Natural killer cell (primary cell): Measurements from ENCODE around the gene TMEM108. TPM values are rescaled to one million over a fixed set of nuclear protein-coding genes. Genes with fewer than 3 reads are reported as not detected.

Experiments used
- ATAC-seq, 3 donors: fragments of 150-1000 bp in 2 of 3; fragments of 200-7000 bp in 1 of 3; cut with Tn5 transposase; 1 replicate in 1 of 3; 2 replicates in 2 of 3; pipeline ENCODE4 v1.10.0; 2021; ENCODE audit warnings: mild to moderate bottlenecking in 2 of 3, moderate library complexity in 2 of 3
- DNase-seq, 2 donors: peaks; one replicate each; pipeline versions ENCODE4 v3.0.0 to v3.0.0-alpha.2; 2013 to 2021; ENCODE audit warnings: mixed read lengths in 1 of 2
- H3K27ac ChIP-seq: one replicate; pipeline ENCODE4 v1.5.1; 2013; ENCODE audit warnings: mild to moderate bottlenecking, low read length
- H3K27me3 ChIP-seq: one replicate; pipeline ENCODE4 v1.6.1; 2013; ENCODE audit warnings: low read length; ENCODE audit not compliant: control insufficient read depth, insufficient read depth
- H3K36me3 ChIP-seq: one replicate; pipeline ENCODE4 v1.6.1; 2013; ENCODE audit warnings: low read length; ENCODE audit not compliant: control insufficient read depth, insufficient read depth
- H3K4me1 ChIP-seq: one replicate; pipeline ENCODE4 v1.6.1; 2013; ENCODE audit warnings: low read length; ENCODE audit not compliant: control insufficient read depth, insufficient read depth
- H3K4me3 ChIP-seq: one replicate; pipeline ENCODE4 v1.5.1; 2013; ENCODE audit warnings: low read length
- H3K9me3 ChIP-seq: one replicate; pipeline ENCODE4 v1.6.1; 2013; ENCODE audit warnings: low read length; ENCODE audit not compliant: control insufficient read depth, insufficient read depth
- H3K27ac Mint-ChIP-seq, 2 donors: one replicate each; pipeline ENCODE4 v1.8.0; 2022; ENCODE audit warnings: mild to moderate bottlenecking in 2 of 2, mixed read lengths in 2 of 2, moderate library complexity in 1 of 2
- H3K27me3 Mint-ChIP-seq, 2 donors: one replicate each; pipeline ENCODE4 v1.8.0; 2022; ENCODE audit warnings: low read depth in 2 of 2, mixed read lengths in 2 of 2
- H3K36me3 Mint-ChIP-seq: one replicate; pipeline ENCODE4 v1.8.0; 2022; ENCODE audit warnings: mixed read lengths
- H3K4me1 Mint-ChIP-seq, 2 donors: one replicate each; pipeline ENCODE4 v1.8.0; 2022; ENCODE audit warnings: mixed read lengths in 2 of 2
- H3K4me3 Mint-ChIP-seq: one replicate; pipeline ENCODE4 v1.8.0; 2022; ENCODE audit warnings: mild to moderate bottlenecking, moderate library complexity, mixed read lengths
- H3K9me3 Mint-ChIP-seq, 2 donors: one replicate each; pipeline ENCODE4 v1.8.0; 2022; ENCODE audit warnings: mixed read lengths in 2 of 2
- CTCF ChIP-seq: fragments of 200-600 bp; IDR thresholded peaks from one replicate; pipeline ENCODE4 v1.8.0; 2022; ENCODE audit warnings: antibody characterized with exemption
- WGBS: methylation state at CpG from one replicate; pipeline ENCODE4 v1.1.7; 2013; ENCODE audit warnings: missing lambda C conversion rate; ENCODE audit not compliant: insufficient coverage; 5-methylcytosine and 5-hydroxymethylcytosine counted together
- intact Hi-C: fragments of 100-400 bp; cut with micrococcal nuclease; formaldehyde crosslinking; loops from one replicate; pipeline ENCODE4 v1.14.2; 2022
- total RNA-seq, 4 donors: library from RNA; stranded (reverse); fragments of 120-200 nt in 1 of 4; gene quantifications; one replicate each; pipeline versions ENCODE4 v1.2.3 to v1.2.4, GENCODE V29; 2013 to 2022

The TMEM108 gene
- total RNA-seq, 3 donors from 2014 or later (not counting 1 experiment from before 2014, with no cell fraction given), result not detected

DNA sequence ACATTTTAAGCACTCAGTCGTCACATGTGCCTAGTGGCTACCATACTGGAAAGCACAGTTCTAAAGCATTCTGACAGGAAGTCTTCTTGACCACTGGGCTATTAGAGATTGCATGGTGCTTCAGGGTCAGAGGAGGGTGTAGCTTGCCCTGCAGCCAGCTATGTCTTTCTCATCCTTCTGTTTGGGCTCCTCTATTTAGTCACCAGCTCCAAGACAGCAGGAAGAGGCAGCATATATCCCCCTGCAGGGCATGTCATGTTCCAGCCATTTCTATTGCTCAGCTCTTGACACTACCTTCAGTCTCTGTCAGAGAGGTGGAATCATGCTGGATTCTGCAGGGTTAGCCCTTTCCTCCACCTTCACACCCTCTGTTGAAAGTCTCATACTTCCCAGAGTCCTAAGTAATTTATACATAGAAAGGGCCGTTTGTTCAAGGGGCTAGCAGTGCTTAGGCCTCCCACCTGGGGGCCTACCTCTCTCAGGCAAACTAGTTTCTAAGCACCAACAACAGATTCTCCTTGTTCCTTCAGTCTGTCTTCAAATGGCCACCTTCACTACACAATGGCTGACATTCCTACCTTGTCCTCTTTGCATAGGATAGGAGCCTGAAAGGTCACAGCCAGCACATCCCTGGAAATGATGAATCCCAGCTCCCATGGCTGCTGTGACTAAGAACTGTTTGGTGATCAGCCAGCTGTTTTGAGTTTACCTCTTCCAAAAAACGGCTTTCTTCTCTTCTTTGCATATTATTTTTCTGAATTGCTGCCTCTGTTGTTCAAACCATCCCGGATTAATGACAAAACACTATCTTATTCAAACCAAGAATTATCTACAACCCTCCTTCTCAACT is 246.0 kb downstream of the TMEM108 start:
- H3K9me3 Mint-ChIP-seq, result no peaks in the 10 kb centered on the region
- Histone ChIP-seq H3K36me3 (no peaks in the 10 kb centered on the region), H3K4me1 (no peaks in the 10 kb centered on the region), H3K4me3 (no peak overlapping the region), H3K27ac (no peak overlapping the region), H3K27me3 (no peaks in the 10 kb centered on the region), H3K9me3 (no peaks in the 10 kb centered on the region)
- H3K4me1 Mint-ChIP-seq, result no peaks in the 10 kb centered on the region
- H3K4me3 Mint-ChIP-seq, result no peak overlapping the region
- H3K27me3 Mint-ChIP-seq, result peaks cover 0 to 3% of the 10 kb centered on the region in 2 donors
- ATAC-seq (no peak), DNase-seq (no peak)
- 72% methylated on average over 4 of the region's 4 CpGs for WGBS
- no peak for TF ChIP-seq CTCF
- intact Hi-C loops, result no loop called here
- H3K27ac Mint-ChIP-seq, result no peak overlapping the region
- H3K36me3 Mint-ChIP-seq, result no peaks in the 10 kb centered on the region

DNA sequence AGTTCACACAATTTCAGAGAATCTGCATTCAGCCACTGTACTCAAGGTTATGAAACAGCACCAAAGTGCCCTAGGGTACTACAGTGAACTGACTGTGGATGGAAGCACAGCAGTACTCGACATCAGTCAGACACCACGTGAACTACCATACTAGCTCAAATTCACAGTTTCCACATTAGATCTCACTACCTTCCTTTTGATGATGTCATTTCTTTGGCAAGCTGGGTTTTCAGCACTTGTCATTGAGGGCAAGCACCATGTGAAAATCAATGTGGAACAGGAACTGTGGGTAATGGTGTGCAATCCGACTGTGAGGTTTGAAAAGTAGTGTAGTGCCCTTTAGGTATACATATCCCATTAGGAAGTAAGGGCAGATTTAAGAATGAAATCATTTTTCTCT is 251.1 kb downstream of the TMEM108 start:
- ATAC-seq, result no peak
- H3K27me3 Mint-ChIP-seq, result no peaks in the 10 kb centered on the region
- H3K4me1 Mint-ChIP-seq, result no peaks in the 10 kb centered on the region
- no peak overlapping the region for H3K27ac Mint-ChIP-seq
- no peaks in the 10 kb centered on the region for H3K9me3 Mint-ChIP-seq
- H3K4me3 ChIP-seq, result no peak overlapping the region
- no peaks in the 10 kb centered on the region for H3K36me3 Mint-ChIP-seq
- intact Hi-C loops, result no loop called here
- H3K4me3 Mint-ChIP-seq, result no peak overlapping the region
- no peak for DNase-seq
- no peak for TF ChIP-seq CTCF
- WGBS, result 87% methylated on average over 3 of the region's 3 CpGs
- no peaks in the 10 kb centered on the region for H3K4me1 ChIP-seq
- H3K27ac ChIP-seq, result no peak overlapping the region
- no peaks in the 10 kb centered on the region for H3K36me3 ChIP-seq
- no peaks in the 10 kb centered on the region for H3K9me3 ChIP-seq
- no peaks in the 10 kb centered on the region for H3K27me3 ChIP-seq

DNA sequence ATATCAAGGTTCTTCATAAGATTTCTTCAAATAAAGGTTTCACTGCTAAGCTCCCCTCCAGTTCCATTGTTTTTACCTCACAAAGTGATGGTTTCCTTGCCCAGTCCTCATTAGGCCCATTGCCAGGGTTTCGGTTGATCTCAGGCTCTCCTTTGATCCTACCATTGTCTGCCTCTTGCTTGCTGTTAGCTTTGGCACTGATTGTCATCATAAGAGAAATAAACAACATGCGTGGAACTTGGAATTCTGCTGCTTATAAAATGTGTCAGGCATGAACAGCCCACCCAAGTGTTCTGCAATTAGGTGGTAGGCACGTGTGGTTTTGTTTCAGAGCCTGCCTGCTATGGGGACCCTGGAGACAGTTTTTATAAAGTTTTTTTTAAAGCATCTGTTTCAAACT is 254.1 kb downstream of the TMEM108 start:
- Histone ChIP-seq H3K27ac (no peak overlapping the region), H3K27me3 (no peaks in the 10 kb centered on the region), H3K4me3 (no peak overlapping the region), H3K9me3 (no peaks in the 10 kb centered on the region), H3K36me3 (no peaks in the 10 kb centered on the region), H3K4me1 (no peaks in the 10 kb centered on the region)
- DNase-seq (no peak), ATAC-seq (no peak)
- H3K36me3 Mint-ChIP-seq, result no peaks in the 10 kb centered on the region
- no peaks in the 10 kb centered on the region for H3K4me1 Mint-ChIP-seq
- intact Hi-C loops, result no loop called here
- H3K27me3 Mint-ChIP-seq, result no peaks in the 10 kb centered on the region
- WGBS, result 92% methylated on average over 3 of the region's 3 CpGs
- no peak overlapping the region for H3K4me3 Mint-ChIP-seq
- TF ChIP-seq CTCF, result no peak
- no peaks in the 10 kb centered on the region for H3K9me3 Mint-ChIP-seq
- no peak overlapping the region for H3K27ac Mint-ChIP-seq
